Caco-2 (cell line): ENCODE data around the gene GPR107. TPM values are rescaled to one million over a fixed set of nuclear protein-coding genes. Genes with fewer than 3 reads are reported as not detected.
A peak's percentile ranks its signal among the peaks of the same experiment; 100 is the strongest.

Experiments
- BruUV-seq: library from RNA; stranded (reverse); fragments of 400-500 nt; replicated peaks from 2 replicates; lab custom pipeline; 2021; lab: Mats Ljungman, UMichigan
- CTCF ChIA-PET: fragments of 300-600 bp; sonication (Branson Sonifier 250); formaldehyde crosslinking; loops from one replicate; lab custom pipeline; 2022; ENCODE audit warnings: antibody characterized with exemption; lab: Charles Lee
- POLR2A ChIA-PET: fragments of 300-600 bp; sonication (Branson Sonifier 250); formaldehyde crosslinking; loops from one replicate; lab custom pipeline; 2022; ENCODE audit warnings: antibody characterized with exemption; lab: Charles Lee
- DNase-seq, 2 experiments: peaks; one replicate each; pipeline versions ENCODE4 v3.0.0 to v3.0.0-alpha.2; 2020 to 2022
- H3K27me3 ChIP-seq: replicated peaks from 2 replicates; pipeline ENCODE4 v1.6.0; 2011; ENCODE audit warnings: low read length; ENCODE audit not compliant: control insufficient read depth, insufficient read depth
- H3K36me3 ChIP-seq: 2 replicates; pipeline ENCODE4 v1.5.1; 2011; ENCODE audit warnings: low read length; ENCODE audit not compliant: control insufficient read depth, insufficient read depth
- H3K4me1 ChIP-seq: fragments of 250-450 bp; sonication (Bioruptor Pico); 2 replicates; pipeline ENCODE4 v1.5.1; 2020; ENCODE audit warnings: mild to moderate bottlenecking
- H3K4me3 ChIP-seq: 2 replicates; pipeline ENCODE4 v1.5.1; 2011; ENCODE audit warnings: low read depth, mild to moderate bottlenecking, control low read depth, low read length
- H3K9me3 ChIP-seq: fragments of 250-450 bp; sonication (Bioruptor Pico); 2 replicates; pipeline ENCODE4 v1.5.1; 2020; ENCODE audit warnings: mild to moderate bottlenecking, moderate library complexity
- H3K27ac Mint-ChIP-seq: one replicate; pipeline ENCODE4 v1.8.0; 2022; ENCODE audit warnings: mixed read lengths; ENCODE audit not compliant: unreplicated experiment
- H3K27me3 Mint-ChIP-seq: one replicate; pipeline ENCODE4 v1.8.0; 2022; ENCODE audit warnings: mixed read lengths; ENCODE audit not compliant: insufficient read depth, unreplicated experiment
- H3K36me3 Mint-ChIP-seq: one replicate; pipeline ENCODE4 v1.8.0; 2022; ENCODE audit warnings: mild to moderate bottlenecking, mixed read lengths; ENCODE audit not compliant: insufficient read depth, unreplicated experiment
- H3K4me1 Mint-ChIP-seq: one replicate; pipeline ENCODE4 v1.8.0; 2022; ENCODE audit warnings: low read depth, mixed read lengths; ENCODE audit not compliant: unreplicated experiment
- H3K4me3 Mint-ChIP-seq: one replicate; pipeline ENCODE4 v1.8.0; 2022; ENCODE audit warnings: mild to moderate bottlenecking, moderate library complexity, mixed read lengths; ENCODE audit not compliant: unreplicated experiment
- H3K9me3 Mint-ChIP-seq: one replicate; pipeline ENCODE4 v1.8.0; 2022; ENCODE audit warnings: mixed read lengths; ENCODE audit not compliant: unreplicated experiment
- intact Hi-C: fragments of 100-400 bp; cut with micrococcal nuclease; formaldehyde crosslinking; loops from one replicate; pipeline ENCODE4 v1.10.0; 2022; ENCODE audit not compliant: unreplicated experiment
- total RNA-seq: library from RNA; stranded (reverse); gene quantifications from 2 replicates; pipeline ENCODE4 v1.2.3, GENCODE V29; 2022
- TF ChIP-seq, protein P1 (sequence below), 2 experiments: fragments of 200-600 bp in 1 of 2; IDR thresholded peaks; 1 replicate in 1 of 2; 2 replicates in 1 of 2; pipeline versions ENCODE4 v1.5.1 to v1.8.0; 2011 to 2022; ENCODE audit warnings: antibody characterized with exemption in 1 of 2, control low read depth in 1 of 2, inconsistent platforms in 1 of 2, low read depth in 1 of 2, low read length in 1 of 2, mild to moderate bottlenecking in 1 of 2, moderate library complexity in 1 of 2; ENCODE audit not compliant: insufficient read depth in 1 of 2, severe bottlenecking in 1 of 2, unreplicated experiment in 1 of 2

Gene GPR107
- total RNA-seq, 1 experiment from 2014 or later, result 53.1 TPM

DNA sequence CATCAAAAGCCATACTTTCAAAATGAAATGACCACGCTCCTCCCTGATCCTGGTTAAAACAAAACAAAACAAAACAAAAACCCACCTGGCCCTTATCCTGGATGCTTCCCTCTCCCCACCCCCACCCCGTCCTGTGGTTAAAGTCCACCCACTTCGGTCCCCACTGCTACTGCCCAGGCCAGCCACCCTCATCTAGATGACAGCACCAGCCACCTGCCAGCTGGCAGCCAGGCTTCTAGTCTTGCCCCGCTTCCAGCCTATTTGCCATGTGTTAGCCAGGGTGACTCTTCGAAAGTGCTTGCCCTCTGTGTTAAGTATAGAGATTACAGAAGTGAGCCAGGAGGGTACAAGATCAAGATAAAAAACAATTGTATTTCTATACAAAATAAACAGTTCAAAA lies 91.0 kb downstream of the GPR107 start:
- TF ChIP-seq, protein P1, sequence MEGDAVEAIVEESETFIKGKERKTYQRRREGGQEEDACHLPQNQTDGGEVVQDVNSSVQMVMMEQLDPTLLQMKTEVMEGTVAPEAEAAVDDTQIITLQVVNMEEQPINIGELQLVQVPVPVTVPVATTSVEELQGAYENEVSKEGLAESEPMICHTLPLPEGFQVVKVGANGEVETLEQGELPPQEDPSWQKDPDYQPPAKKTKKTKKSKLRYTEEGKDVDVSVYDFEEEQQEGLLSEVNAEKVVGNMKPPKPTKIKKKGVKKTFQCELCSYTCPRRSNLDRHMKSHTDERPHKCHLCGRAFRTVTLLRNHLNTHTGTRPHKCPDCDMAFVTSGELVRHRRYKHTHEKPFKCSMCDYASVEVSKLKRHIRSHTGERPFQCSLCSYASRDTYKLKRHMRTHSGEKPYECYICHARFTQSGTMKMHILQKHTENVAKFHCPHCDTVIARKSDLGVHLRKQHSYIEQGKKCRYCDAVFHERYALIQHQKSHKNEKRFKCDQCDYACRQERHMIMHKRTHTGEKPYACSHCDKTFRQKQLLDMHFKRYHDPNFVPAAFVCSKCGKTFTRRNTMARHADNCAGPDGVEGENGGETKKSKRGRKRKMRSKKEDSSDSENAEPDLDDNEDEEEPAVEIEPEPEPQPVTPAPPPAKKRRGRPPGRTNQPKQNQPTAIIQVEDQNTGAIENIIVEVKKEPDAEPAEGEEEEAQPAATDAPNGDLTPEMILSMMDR (IDR thresholded peaks at IDR 0.05; ENCODE audit: insufficient read depth in 1 of 2, low read depth in 1 of 2, low read length in 1 of 2, severe bottlenecking in 1 of 2, unreplicated experiment in 1 of 2), result no peak
- no peak overlapping the region for H3K27ac Mint-ChIP-seq
- CTCF ChIA-PET, result no interaction called here
- H3K27me3 Mint-ChIP-seq, result no peaks in the 10 kb centered on the region
- Histone ChIP-seq H3K4me1 (peaks cover 6% of the 10 kb centered on the region), H3K36me3 (no peaks in the 10 kb centered on the region), H3K27me3 (no peaks in the 10 kb centered on the region), H3K4me3 (no peak overlapping the region), H3K9me3 (no peaks in the 10 kb centered on the region)
- no peaks in the 10 kb centered on the region for H3K4me1 Mint-ChIP-seq
- H3K4me3 Mint-ChIP-seq, result peak overlapping the region; percentile 31
- H3K9me3 Mint-ChIP-seq, result no peaks in the 10 kb centered on the region
- H3K36me3 Mint-ChIP-seq, result peaks cover 6% of the 10 kb centered on the region
- no TSS peak for BruUV-seq
- intact Hi-C loops, result no loop called here
- POLR2A ChIA-PET, result no interaction called here
- DNase-seq, result no peak

GRCh38 chr9:130145658-130146057 lies 92.0 kb downstream of the GPR107 start:
- H3K27ac Mint-ChIP-seq, result no peak overlapping the region
- CTCF ChIA-PET, result interaction anchor here (1.2 kb wide), 1 partner anchor 11 kb away, joined by 3 read pairs; no protein-coding TSS in a partner anchor

GRCh38 chr9:130147198-130147597 lies 93.5 kb downstream of the GPR107 start:
- no peaks in the 10 kb centered on the region for H3K27me3 ChIP-seq
- intact Hi-C loops, result no loop called here
- no peak overlapping the region for H3K4me3 ChIP-seq
- Mint-ChIP-seq H3K9me3 (no peaks in the 10 kb centered on the region), H3K4me3 (no peak overlapping the region), H3K36me3 (no peaks in the 10 kb centered on the region), H3K4me1 (peaks cover 6% of the 10 kb centered on the region), H3K27ac (no peak overlapping the region), H3K27me3 (no peaks in the 10 kb centered on the region)
- ChIA-PET CTCF (no interaction called here), POLR2A (no interaction called here)
- no peaks in the 10 kb centered on the region for H3K9me3 ChIP-seq
- peaks cover 12% of the 10 kb centered on the region for H3K4me1 ChIP-seq
- TF ChIP-seq, protein P1 (IDR thresholded peaks at IDR 0.05; ENCODE audit: insufficient read depth in 1 of 2, low read depth in 1 of 2, low read length in 1 of 2, severe bottlenecking in 1 of 2, unreplicated experiment in 1 of 2), result no peak
- no TSS peak for BruUV-seq
- DNase-seq, result no peak
- H3K36me3 ChIP-seq, result no peaks in the 10 kb centered on the region

More at GRCh38 chr9:130145658-130146057, 92.0 kb downstream of the GPR107 start:
- Histone ChIP-seq H3K4me1 (peaks cover 8% of the 10 kb centered on the region), H3K36me3 (no peaks in the 10 kb centered on the region), H3K9me3 (no peaks in the 10 kb centered on the region), H3K4me3 (no peak overlapping the region), H3K27me3 (no peaks in the 10 kb centered on the region)
- intact Hi-C loops, result no loop called here
- H3K27me3 Mint-ChIP-seq, result no peaks in the 10 kb centered on the region
- H3K4me1 Mint-ChIP-seq, result peaks cover under 1% of the 10 kb centered on the region
- no peak overlapping the region for H3K4me3 Mint-ChIP-seq
- TF ChIP-seq, protein P1 (IDR thresholded peaks at IDR 0.05; ENCODE audit: insufficient read depth in 1 of 2, low read depth in 1 of 2, low read length in 1 of 2, severe bottlenecking in 1 of 2, unreplicated experiment in 1 of 2), result no peak
- H3K9me3 Mint-ChIP-seq, result no peaks in the 10 kb centered on the region
- BruUV-seq, result no TSS peak
- peaks cover 6% of the 10 kb centered on the region for H3K36me3 Mint-ChIP-seq
- POLR2A ChIA-PET, result no interaction called here
- no peak for DNase-seq
